T-cell (primary cell): Measurements from ENCODE around the gene ALOX5AP. TPM values are rescaled to one million over a fixed set of nuclear protein-coding genes. Genes with fewer than 3 reads are reported as not detected.
A peak's percentile ranks its signal among the peaks of the same experiment; 100 is the strongest.
"Not testable (repeated sequence)": the region's sequence is repeated elsewhere in the genome, so short reads cannot be mapped to it uniquely, and the experiment has no call there.

Experiments used
- ATAC-seq, 4 experiments: fragments of 200-7000 bp in 3 of 4; fragments of 150-1000 bp in 1 of 4; cut with Tn5 transposase; replicated peaks in 1 of 4; 1 replicate in 3 of 4; 2 replicates in 1 of 4; pipeline ENCODE4 v1.10.0; 2021; ENCODE audit warnings: moderate library complexity in 3 of 4, mild to moderate bottlenecking in 2 of 4, moderate number of reproducible peaks in 1 of 4
- CTCF ChIA-PET, 2 donors: fragments of 300-600 bp; sonication (Branson Sonifier 250); formaldehyde crosslinking; loops; one replicate each; lab custom pipeline; 2022; ENCODE audit warnings: antibody characterized with exemption in 2 of 2; lab: Charles Lee
- POLR2A ChIA-PET, 2 donors: fragments of 300-600 bp; sonication (Branson Sonifier 250); formaldehyde crosslinking; loops; one replicate each; lab custom pipeline; 2022; ENCODE audit warnings: antibody characterized with exemption in 2 of 2; lab: Charles Lee
- DNase-seq, 35 experiments: peaks; one replicate each; pipeline versions ENCODE4 v3.0.0 to v3.0.0-alpha.2; 2013 to 2023
- H3K27ac ChIP-seq: one replicate; pipeline ENCODE4 v1.5.1; 2013; ENCODE audit warnings: low read length
- H3K27me3 ChIP-seq, 2 experiments: replicated peaks in 1 of 2; 1 replicate in 1 of 2; 2 replicates in 1 of 2; pipeline versions ENCODE4 v1.6.1 to v1.7.0; 2013; ENCODE audit warnings: low read length in 1 of 2, mixed read lengths in 1 of 2; ENCODE audit not compliant: control insufficient read depth in 2 of 2, insufficient read depth in 2 of 2; ENCODE audit errors: extremely low read depth in 1 of 2
- H3K36me3 ChIP-seq, 2 donors: 1 replicate in 1 of 2; 2 replicates in 1 of 2; pipeline versions ENCODE4 v1.6.1 to v1.7.0; 2013; ENCODE audit warnings: low read length in 1 of 2; ENCODE audit not compliant: control insufficient read depth in 2 of 2, insufficient read depth in 1 of 2; ENCODE audit errors: extremely low read depth in 1 of 2
- H3K4me1 ChIP-seq, 2 experiments: 1 replicate in 1 of 2; 2 replicates in 1 of 2; pipeline versions ENCODE4 v1.6.1 to v1.7.0; 2013; ENCODE audit warnings: low read length in 2 of 2, mixed read lengths in 1 of 2; ENCODE audit not compliant: insufficient read depth in 2 of 2, control insufficient read depth in 1 of 2; ENCODE audit errors: extremely low read depth in 1 of 2
- H3K4me3 ChIP-seq, 2 donors: 1 replicate in 1 of 2; 2 replicates in 1 of 2; pipeline versions ENCODE4 v1.5.1 to v1.7.0; 2013; ENCODE audit warnings: mild to moderate bottlenecking in 2 of 2, low read length in 1 of 2, moderate library complexity in 1 of 2; ENCODE audit not compliant: control insufficient read depth in 1 of 2; ENCODE audit errors: extremely low read depth in 1 of 2
- H3K9me3 ChIP-seq: 2 replicates; pipeline ENCODE4 v1.7.0; 2013
- H3K27ac Mint-ChIP-seq, 2 donors: one replicate each; pipeline ENCODE4 v1.8.0; 2020 to 2021; ENCODE audit warnings: mild to moderate bottlenecking in 2 of 2, mixed read lengths in 2 of 2
- H3K27me3 Mint-ChIP-seq, 2 donors: one replicate each; pipeline ENCODE4 v1.8.0; 2021 to 2022; ENCODE audit warnings: mixed read lengths in 2 of 2
- H3K36me3 Mint-ChIP-seq: one replicate; pipeline ENCODE4 v1.8.0; 2021; ENCODE audit warnings: mixed read lengths
- H3K4me1 Mint-ChIP-seq, 3 donors: one replicate each; pipeline ENCODE4 v1.8.0; 2020 to 2022; ENCODE audit warnings: mixed read lengths in 3 of 3, mild to moderate bottlenecking in 1 of 3
- H3K4me3 Mint-ChIP-seq, 3 donors: one replicate each; pipeline ENCODE4 v1.8.0; 2020 to 2022; ENCODE audit warnings: mild to moderate bottlenecking in 3 of 3, mixed read lengths in 3 of 3, moderate library complexity in 3 of 3
- H3K9me3 Mint-ChIP-seq, 3 donors: one replicate each; pipeline ENCODE4 v1.8.0; 2020 to 2022; ENCODE audit warnings: mixed read lengths in 3 of 3
- WGBS: methylation state at CpG from one replicate; pipeline ENCODE4 v1.1.5; 2013; ENCODE audit warnings: missing lambda C conversion rate; ENCODE audit not compliant: insufficient coverage; 5-methylcytosine and 5-hydroxymethylcytosine counted together
- total RNA-seq, 35 experiments: library from RNA in 6 of 35; stranded (reverse) in 6 of 35; fragments of 120-200 nt in 1 of 35; gene quantifications; one replicate each; pipeline versions ENCODE4 v1.2.1 to v1.2.4 and lab custom pipeline; 2013 to 2026

The ALOX5AP gene
- total RNA-seq, 5 donors from 2014 or later (not counting 1 experiment from before 2014, with no cell fraction given) = 24.2 to 64.9 (median 50.8) TPM

- Histone ChIP-seq H3K9me3 (no peaks in the 10 kb centered on the region), H3K36me3 (peaks cover 0 to 27% of the 10 kb centered on the region in 2 donors), H3K27me3 (no peaks in the 10 kb centered on the region), H3K27ac (peak overlapping the region; percentile 56), H3K4me1 (peaks cover 10 to 60% of the 10 kb centered on the region in 2 experiments), H3K4me3 (no peak overlapping the region)
- H3K27ac Mint-ChIP-seq = peak overlapping the region; percentile 56 to 67
- ChIA-PET POLR2A (no interaction called here), CTCF (no interaction called here)
- no peaks in the 10 kb centered on the region for H3K9me3 Mint-ChIP-seq
- no peak for ATAC-seq
- H3K4me1 Mint-ChIP-seq = peaks cover 50 to 64% (median 55%) of the 10 kb centered on the region in 3 donors
- no peak for DNase-seq
- WGBS = 67% methylated on average over 1 of the region's 4 CpGs
- peaks cover 54% of the 10 kb centered on the region for H3K36me3 Mint-ChIP-seq
- H3K4me3 Mint-ChIP-seq = peak overlapping the region; percentile 21 to 53 (median 40)
- H3K27me3 Mint-ChIP-seq = no peaks in the 10 kb centered on the region
Measured at GRCh38 chr13:30744681-30745077, 9.3 kb downstream of the ALOX5AP start.

- POLR2A ChIA-PET = interaction anchor here in 1 of 2 donors (1.0 kb wide), 1 partner anchor 47 kb away, joined by 3 read pairs; no protein-coding TSS in a partner anchor
- Mint-ChIP-seq H3K4me3 (no peak overlapping the region), H3K36me3 (peaks cover 62% of the 10 kb centered on the region), H3K4me1 (peaks cover 43 to 58% (median 48%) of the 10 kb centered on the region in 3 donors), H3K27ac (no peak overlapping the region), H3K27me3 (no peaks in the 10 kb centered on the region), H3K9me3 (no peaks in the 10 kb centered on the region)
- Histone ChIP-seq H3K27ac (no peak overlapping the region), H3K36me3 (peaks cover 0 to 30% of the 10 kb centered on the region in 2 donors), H3K27me3 (no peaks in the 10 kb centered on the region), H3K4me3 (no peak overlapping the region), H3K9me3 (no peaks in the 10 kb centered on the region), H3K4me1 (peaks cover 2 to 46% of the 10 kb centered on the region in 2 experiments)
- DNase-seq = no peak
- CTCF ChIA-PET = interaction anchor here in 1 of 2 donors (1.5 kb wide), 1 partner anchor 65 kb away, joined by 3 read pairs; no protein-coding TSS in a partner anchor
- 65% methylated on average over 7 of the region's 9 CpGs for WGBS
- ATAC-seq = no peak
Measured at GRCh38 chr13:30745906-30746686, 10.8 kb downstream of the ALOX5AP start.

- Mint-ChIP-seq H3K4me1 (peaks cover 43 to 64% (median 51%) of the 10 kb centered on the region in 3 donors), H3K36me3 (peaks cover 69% of the 10 kb centered on the region), H3K27ac (no peak overlapping the region), H3K27me3 (no peaks in the 10 kb centered on the region), H3K9me3 (no peaks in the 10 kb centered on the region), H3K4me3 (no peak overlapping the region)
- ChIA-PET CTCF (interaction anchor here in 1 of 2 donors (1.5 kb wide), 1 partner anchor 65 kb away, joined by 3 read pairs; no protein-coding TSS in a partner anchor), POLR2A (interaction anchor here in 1 of 2 donors (1.0 kb wide), 1 partner anchor 46 kb away, joined by 3 read pairs; no protein-coding TSS in a partner anchor)
- Histone ChIP-seq H3K36me3 (peaks cover 0 to 34% of the 10 kb centered on the region in 2 donors), H3K9me3 (no peaks in the 10 kb centered on the region), H3K4me3 (no peak overlapping the region), H3K27ac (no peak overlapping the region), H3K27me3 (no peaks in the 10 kb centered on the region), H3K4me1 (peaks cover 2 to 45% of the 10 kb centered on the region in 2 experiments)
- ATAC-seq = no peak
- WGBS = no CpG with 5 or more reads among the region's 2 CpGs
- DNase-seq = no peak
Measured at GRCh38 chr13:30746791-30747190, 11.4 kb downstream of the ALOX5AP start.

- H3K27ac Mint-ChIP-seq, ATAC-seq, H3K4me3 Mint-ChIP-seq, H3K27me3 Mint-ChIP-seq, H3K27me3 ChIP-seq, H3K4me3 ChIP-seq, DNase-seq, H3K9me3 ChIP-seq, H3K9me3 Mint-ChIP-seq, CTCF ChIA-PET, POLR2A ChIA-PET, H3K27ac ChIP-seq: not testable (repeated sequence)
- H3K36me3 Mint-ChIP-seq = peaks cover 72% of the 10 kb centered on the region
- peaks cover 44 to 63% (median 50%) of the 10 kb centered on the region in 3 donors for H3K4me1 Mint-ChIP-seq
- peaks cover 4 to 37% of the 10 kb centered on the region in 2 experiments for H3K4me1 ChIP-seq
- H3K36me3 ChIP-seq = peaks cover 0 to 43% of the 10 kb centered on the region in 2 donors
- 100% methylated on average over 1 of the region's 6 CpGs for WGBS
Measured at GRCh38 chr13:30747845-30748244, 12.5 kb downstream of the ALOX5AP start.

GRCh38 chr13:30748717-30749116, 13.4 kb downstream of the ALOX5AP start:
- no peaks in the 10 kb centered on the region for H3K9me3 ChIP-seq
- Mint-ChIP-seq H3K27ac (no peak overlapping the region), H3K4me3 (no peak overlapping the region), H3K4me1 (peaks cover 44 to 62% (median 45%) of the 10 kb centered on the region in 3 donors), H3K36me3 (peaks cover 73% of the 10 kb centered on the region), H3K9me3 (no peaks in the 10 kb centered on the region), H3K27me3 (no peaks in the 10 kb centered on the region)
- ATAC-seq (no peak), DNase-seq (no peak)
- POLR2A ChIA-PET = no interaction called here
- CTCF ChIA-PET = no interaction called here
- no peaks in the 10 kb centered on the region for H3K27me3 ChIP-seq
- H3K36me3 ChIP-seq = peaks cover 0 to 50% of the 10 kb centered on the region in 2 donors
- H3K4me1 ChIP-seq = peaks cover 5 to 28% of the 10 kb centered on the region in 2 experiments
- whole genome bisulfite sequencing = 94% methylated on average over 2 of the region's 2 CpGs
- H3K27ac ChIP-seq = no peak overlapping the region
- H3K4me3 ChIP-seq = no peak overlapping the region

- ATAC-seq (no peak), DNase-seq (no peak)
- Mint-ChIP-seq H3K4me1 (peaks cover 32 to 49% (median 32%) of the 10 kb centered on the region in 3 donors), H3K4me3 (no peak overlapping the region), H3K9me3 (no peaks in the 10 kb centered on the region), H3K27me3 (no peaks in the 10 kb centered on the region), H3K27ac (no peak overlapping the region), H3K36me3 (peaks cover 65% of the 10 kb centered on the region)
- ChIA-PET CTCF (interaction anchor here in 1 of 2 donors (0.6 kb wide), 1 partner anchor 307 kb away, joined by 14 read pairs; no protein-coding TSS in a partner anchor), POLR2A (no interaction called here)
- no CpG with 5 or more reads among the region's 4 CpGs for WGBS
- peaks cover 4 to 15% of the 10 kb centered on the region in 2 experiments for H3K4me1 ChIP-seq
- H3K36me3 ChIP-seq = peaks cover 0 to 50% of the 10 kb centered on the region in 2 donors
- no peaks in the 10 kb centered on the region for H3K27me3 ChIP-seq
- no peaks in the 10 kb centered on the region for H3K9me3 ChIP-seq
- no peak overlapping the region for H3K27ac ChIP-seq
- H3K4me3 ChIP-seq = no peak overlapping the region
Measured at GRCh38 chr13:30750036-30750435, 14.7 kb downstream of the ALOX5AP start.
